Naive thymus-derived CD8-positive, alpha-beta T cell (primary cell): ENCODE data around the gene RFX7. TPM values are rescaled to one million over a fixed set of nuclear protein-coding genes. Genes with fewer than 3 reads are reported as not detected.
"Not testable (repeated sequence)": the region's sequence is repeated elsewhere in the genome, so short reads cannot be mapped to it uniquely, and the experiment has no call there.

Experiments
- ATAC-seq, 2 donors: fragments of 150-1000 bp; cut with Tn5 transposase in 1 of 2; sonication (Bioruptor Pico), chemical (Tn5 transposase) in 1 of 2; 1 replicate in 1 of 2; 2 replicates in 1 of 2; pipeline ENCODE4 v1.10.0; 2021; ENCODE audit warnings: mild to moderate bottlenecking in 2 of 2, moderate library complexity in 2 of 2
- POLR2A ChIA-PET: fragments of 350-600 bp; sonication (Branson Sonifier 250); formaldehyde crosslinking; loops from one replicate; lab custom pipeline; 2021; ENCODE audit warnings: antibody characterized with exemption; lab: Charles Lee
- DNase-seq, 10 donors: peaks; one replicate each; pipeline versions ENCODE4 v3.0.0 to v3.0.0-alpha.2; 2020 to 2022
- H3K27ac Mint-ChIP-seq, 10 donors: one replicate each; pipeline ENCODE4 v1.8.0; 2020 to 2022; ENCODE audit warnings: mild to moderate bottlenecking in 10 of 10, mixed read lengths in 10 of 10, moderate library complexity in 4 of 10, inconsistent platforms in 1 of 10
- H3K27me3 Mint-ChIP-seq, 5 donors: one replicate each; pipeline ENCODE4 v1.8.0; 2021 to 2022; ENCODE audit warnings: mixed read lengths in 5 of 5
- H3K36me3 Mint-ChIP-seq, 3 donors: one replicate each; pipeline ENCODE4 v1.8.0; 2020 to 2022; ENCODE audit warnings: mixed read lengths in 3 of 3, mild to moderate bottlenecking in 2 of 3, inconsistent platforms in 1 of 3
- H3K4me1 Mint-ChIP-seq, 4 donors: one replicate each; pipeline ENCODE4 v1.8.0; 2021 to 2022; ENCODE audit warnings: mixed read lengths in 4 of 4
- H3K4me3 Mint-ChIP-seq, 10 donors: one replicate each; pipeline ENCODE4 v1.8.0; 2020 to 2022; ENCODE audit warnings: mild to moderate bottlenecking in 10 of 10, mixed read lengths in 10 of 10, moderate library complexity in 6 of 10, inconsistent platforms in 1 of 10
- H3K9me3 Mint-ChIP-seq, 9 donors: one replicate each; pipeline ENCODE4 v1.8.0; 2020 to 2022; ENCODE audit warnings: mixed read lengths in 9 of 9, mild to moderate bottlenecking in 3 of 9, inconsistent platforms in 1 of 9, moderate library complexity in 1 of 9
- polyA plus RNA-seq, 3 donors: library from polyadenylated mRNA; unstranded; fragments of 300-500 nt; fragmentation: Illumina TruSeq; gene quantifications; one replicate each; pipeline ENCODE4 v1.2.3, GENCODE V29; 2021
- total RNA-seq, 8 experiments: library from RNA in 2 of 8; stranded (reverse) in 2 of 8; gene quantifications; one replicate each; pipeline ENCODE4 v1.2.3 and lab custom pipeline; 2021 to 2026

The RFX7 gene
- total and polyA plus RNA-seq, 5 experiments from 2014 or later = 3.0 to 36.0 (median 4.2) TPM

GRCh38 chr15:56154768-56155167 lies 88.9 kb downstream of the RFX7 start:
- DNase-seq, ATAC-seq, H3K27me3 Mint-ChIP-seq, POLR2A ChIA-PET, H3K27ac Mint-ChIP-seq, H3K4me3 Mint-ChIP-seq: not testable (repeated sequence)
- peaks cover 0 to 43% (median 32%) of the 10 kb centered on the region in 9 donors for H3K9me3 Mint-ChIP-seq
- H3K36me3 Mint-ChIP-seq = peaks cover 34 to 54% (median 37%) of the 10 kb centered on the region in 3 donors
- peaks cover 34 to 48% (median 42%) of the 10 kb centered on the region in 4 donors for H3K4me1 Mint-ChIP-seq

- H3K4me3 Mint-ChIP-seq = no peak overlapping the region
- POLR2A ChIA-PET = no interaction called here
- no peak for DNase-seq
- peaks cover 32 to 64% (median 39%) of the 10 kb centered on the region in 3 donors for H3K36me3 Mint-ChIP-seq
- H3K27me3 Mint-ChIP-seq = no peaks in the 10 kb centered on the region
- peaks cover 0 to 37% (median 31%) of the 10 kb centered on the region in 9 donors for H3K9me3 Mint-ChIP-seq
- no peak for ATAC-seq
- H3K27ac Mint-ChIP-seq = peak overlapping the region in 1 of 10 donors; percentile 15
- H3K4me1 Mint-ChIP-seq = peaks cover 42 to 66% (median 57%) of the 10 kb centered on the region in 4 donors
These were observed 93.5 kb downstream of the RFX7 start for GRCh38 chr15:56150204-56150603.

GRCh38 chr15:56148064-56148463 lies 95.6 kb downstream of the RFX7 start:
- Mint-ChIP-seq H3K4me1 (peaks cover 32 to 49% (median 44%) of the 10 kb centered on the region in 4 donors), H3K4me3 (no peak overlapping the region)
- POLR2A ChIA-PET = no interaction called here

GRCh38 chr15:56146756-56147155 lies 96.9 kb downstream of the RFX7 start:
- Mint-ChIP-seq H3K27ac (no peak overlapping the region), H3K27me3 (no peaks in the 10 kb centered on the region), H3K4me1 (peaks cover 28 to 37% (median 33%) of the 10 kb centered on the region in 4 donors), H3K36me3 (peaks cover 25 to 52% (median 43%) of the 10 kb centered on the region in 3 donors), H3K4me3 (no peak overlapping the region), H3K9me3 (peaks cover 0 to 7% (median 2%) of the 10 kb centered on the region in 9 donors)
- DNase-seq (no peak), ATAC-seq (no peak)
- POLR2A ChIA-PET = no interaction called here

More at GRCh38 chr15:56148064-56148463, 95.6 kb downstream of the RFX7 start:
- no peak for ATAC-seq
- DNase-seq = no peak
- H3K27ac Mint-ChIP-seq = peak overlapping the region in 1 of 10 donors; percentile 40
- H3K36me3 Mint-ChIP-seq = peaks cover 14 to 52% (median 33%) of the 10 kb centered on the region in 3 donors
- peaks cover 0 to 17% (median 10%) of the 10 kb centered on the region in 9 donors for H3K9me3 Mint-ChIP-seq
- no peaks in the 10 kb centered on the region for H3K27me3 Mint-ChIP-seq

- H3K36me3 Mint-ChIP-seq = peaks cover 59 to 83% (median 66%) of the 10 kb centered on the region in 3 donors
- H3K9me3 Mint-ChIP-seq = peaks cover 13 to 56% (median 40%) of the 10 kb centered on the region in 9 donors
- no peaks in the 10 kb centered on the region for H3K27me3 Mint-ChIP-seq
- ATAC-seq (no peak), DNase-seq (no peak)
- H3K27ac Mint-ChIP-seq = no peak overlapping the region
- peaks cover 0 to 3% (median under 1%) of the 10 kb centered on the region in 4 donors for H3K4me1 Mint-ChIP-seq
- POLR2A ChIA-PET = no interaction called here
- no peak overlapping the region for H3K4me3 Mint-ChIP-seq
These were observed 115.6 kb downstream of the RFX7 start for GRCh38 chr15:56128081-56128480.

- Mint-ChIP-seq H3K27me3 (no peaks in the 10 kb centered on the region), H3K9me3 (peaks cover 13 to 60% (median 42%) of the 10 kb centered on the region in 9 donors), H3K36me3 (peaks cover 63 to 91% (median 69%) of the 10 kb centered on the region in 3 donors), H3K4me1 (peaks cover 0 to 5% (median under 1%) of the 10 kb centered on the region in 4 donors), H3K27ac (no peak overlapping the region), H3K4me3 (no peak overlapping the region)
- POLR2A ChIA-PET = no interaction called here
- DNase-seq = no peak
- no peak for ATAC-seq
These were observed 117.3 kb downstream of the RFX7 start for GRCh38 chr15:56126409-56126808.

GRCh38 chr15:56124391-56124790 lies 119.3 kb downstream of the RFX7 start:
- H3K27me3 Mint-ChIP-seq = no peaks in the 10 kb centered on the region
- POLR2A ChIA-PET = no interaction called here

GRCh38 chr15:56105855-56106254 lies 137.8 kb downstream of the RFX7 start:
- POLR2A ChIA-PET = no interaction called here
- no peak overlapping the region for H3K27ac Mint-ChIP-seq
- no peak overlapping the region for H3K4me3 Mint-ChIP-seq
- DNase-seq (no peak), ATAC-seq (no peak)
- peaks cover 0 to 4% (median 1%) of the 10 kb centered on the region in 4 donors for H3K4me1 Mint-ChIP-seq
- H3K27me3 Mint-ChIP-seq = no peaks in the 10 kb centered on the region
- H3K36me3 Mint-ChIP-seq = peaks cover 5 to 37% (median 16%) of the 10 kb centered on the region in 3 donors
- H3K9me3 Mint-ChIP-seq = no peaks in the 10 kb centered on the region

More at GRCh38 chr15:56124391-56124790, 119.3 kb downstream of the RFX7 start:
- Mint-ChIP-seq H3K9me3 (peaks cover 13 to 58% (median 42%) of the 10 kb centered on the region in 9 donors), H3K27ac (no peak overlapping the region), H3K36me3 (peaks cover 57 to 87% (median 57%) of the 10 kb centered on the region in 3 donors), H3K4me1 (peaks cover 0 to 5% (median under 1%) of the 10 kb centered on the region in 4 donors), H3K4me3 (no peak overlapping the region)
- ATAC-seq = no peak
- DNase-seq = no peak

- POLR2A ChIA-PET = no interaction called here
These were observed 141.2 kb downstream of the RFX7 start for GRCh38 chr15:56102441-56102840.

GRCh38 chr15:56099311-56099710 lies 144.4 kb downstream of the RFX7 start:
- Mint-ChIP-seq H3K27ac (peak overlapping the region in 2 of 10 donors; percentile 74 to 78), H3K36me3 (peaks cover 24 to 86% (median 47%) of the 10 kb centered on the region in 3 donors), H3K9me3 (no peaks in the 10 kb centered on the region), H3K27me3 (no peaks in the 10 kb centered on the region), H3K4me1 (no peaks in the 10 kb centered on the region), H3K4me3 (no peak overlapping the region)
- DNase-seq = no peak
- POLR2A ChIA-PET = interaction anchor here (0.6 kb wide), 1 partner anchor 24 kb away, joined by 6 read pairs; no protein-coding TSS in a partner anchor
- ATAC-seq = no peak

More at GRCh38 chr15:56102441-56102840, 141.2 kb downstream of the RFX7 start:
- Mint-ChIP-seq H3K36me3 (peaks cover 7 to 62% (median 21%) of the 10 kb centered on the region in 3 donors), H3K27ac (peak overlapping the region in 1 of 10 donors; percentile 42), H3K9me3 (no peaks in the 10 kb centered on the region), H3K27me3 (no peaks in the 10 kb centered on the region), H3K4me1 (no peaks in the 10 kb centered on the region), H3K4me3 (no peak overlapping the region)
- ATAC-seq (no peak), DNase-seq (no peak)

- no peak for ATAC-seq
- Mint-ChIP-seq H3K4me1 (peaks cover 0 to 3% (median 0%) of the 10 kb centered on the region in 4 donors), H3K9me3 (no peaks in the 10 kb centered on the region), H3K36me3 (peaks cover 33 to 91% (median 57%) of the 10 kb centered on the region in 3 donors), H3K27me3 (no peaks in the 10 kb centered on the region), H3K27ac (no peak overlapping the region), H3K4me3 (no peak overlapping the region)
- POLR2A ChIA-PET = interaction anchor here (0.6 kb wide), 1 partner anchor 56 kb away, joined by 4 read pairs; no protein-coding TSS in a partner anchor
- DNase-seq = no peak
These were observed 145.3 kb downstream of the RFX7 start for GRCh38 chr15:56098195-56098863.

- Mint-ChIP-seq H3K4me1 (peaks cover 0 to 3% (median 0%) of the 10 kb centered on the region in 4 donors), H3K27me3 (no peaks in the 10 kb centered on the region)
- no peak for ATAC-seq
These were observed 148.3 kb downstream of the RFX7 start for GRCh38 chr15:56095406-56095805.

GRCh38 chr15:56094171-56094570 lies 149.5 kb downstream of the RFX7 start:
- no peak for DNase-seq
- POLR2A ChIA-PET = no interaction called here
- peaks cover 0 to 8% (median 2%) of the 10 kb centered on the region in 9 donors for H3K9me3 Mint-ChIP-seq
- ATAC-seq = no peak
- peaks cover 0 to 5% (median 2%) of the 10 kb centered on the region in 4 donors for H3K4me1 Mint-ChIP-seq
- no peaks in the 10 kb centered on the region for H3K27me3 Mint-ChIP-seq
- H3K27ac Mint-ChIP-seq = no peak overlapping the region
- no peak overlapping the region for H3K4me3 Mint-ChIP-seq
- H3K36me3 Mint-ChIP-seq = peaks cover 34 to 58% (median 58%) of the 10 kb centered on the region in 3 donors

More at GRCh38 chr15:56095406-56095805, 148.3 kb downstream of the RFX7 start:
- Mint-ChIP-seq H3K4me3 (no peak overlapping the region), H3K27ac (no peak overlapping the region), H3K9me3 (no peaks in the 10 kb centered on the region), H3K36me3 (peaks cover 34 to 68% (median 57%) of the 10 kb centered on the region in 3 donors)
- DNase-seq = no peak
- POLR2A ChIA-PET = no interaction called here
